ENCODE results near the gene SERTAD2.
A peak's percentile ranks its signal among the peaks of the same experiment; 100 is the strongest.

The SERTAD2 gene

DNA sequence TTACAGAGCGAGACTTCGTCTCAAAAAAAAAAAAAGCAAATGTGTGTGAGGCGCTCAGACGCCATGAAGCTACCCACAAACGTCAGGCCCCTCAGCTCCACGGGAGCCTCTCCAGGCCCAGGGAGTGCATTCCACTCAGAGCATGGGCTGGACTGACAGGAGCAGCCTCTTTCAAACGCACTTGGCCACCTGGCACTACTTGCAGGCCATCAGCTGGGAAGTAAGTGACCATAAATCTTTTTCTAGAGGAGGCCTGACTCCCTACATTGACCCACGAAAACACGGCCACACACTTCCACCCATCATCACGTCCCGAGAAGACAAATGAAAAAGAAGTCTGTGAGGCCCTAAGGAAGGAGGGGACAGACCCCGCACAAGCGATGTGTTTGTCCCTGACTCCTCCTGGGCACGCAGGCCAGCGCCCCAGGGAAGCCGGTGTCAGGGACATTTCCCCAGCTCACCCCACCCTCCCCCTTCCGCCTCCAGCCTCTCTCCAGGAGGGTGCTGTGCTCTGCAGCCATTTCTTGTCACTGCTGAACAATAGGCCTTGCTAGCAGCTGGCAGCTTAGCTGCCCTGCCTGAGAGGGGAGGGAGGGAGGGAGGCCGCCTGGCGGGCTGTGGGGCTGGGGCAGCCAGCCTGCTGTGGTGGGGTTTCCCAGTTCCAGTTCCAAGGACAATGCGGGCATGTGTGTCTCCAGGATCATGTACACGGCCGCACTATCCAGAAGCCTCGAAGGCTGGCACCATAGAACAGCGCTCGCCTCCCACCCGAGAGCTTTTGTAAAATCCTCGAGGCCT, 26.6 kb downstream of the SERTAD2 start:
- DNase-seq (ENCODE audit: insufficient read length, low spot score): peak; percentile 69
- no peak for FAIRE-seq
- TF ChIP-seq, protein P1, sequence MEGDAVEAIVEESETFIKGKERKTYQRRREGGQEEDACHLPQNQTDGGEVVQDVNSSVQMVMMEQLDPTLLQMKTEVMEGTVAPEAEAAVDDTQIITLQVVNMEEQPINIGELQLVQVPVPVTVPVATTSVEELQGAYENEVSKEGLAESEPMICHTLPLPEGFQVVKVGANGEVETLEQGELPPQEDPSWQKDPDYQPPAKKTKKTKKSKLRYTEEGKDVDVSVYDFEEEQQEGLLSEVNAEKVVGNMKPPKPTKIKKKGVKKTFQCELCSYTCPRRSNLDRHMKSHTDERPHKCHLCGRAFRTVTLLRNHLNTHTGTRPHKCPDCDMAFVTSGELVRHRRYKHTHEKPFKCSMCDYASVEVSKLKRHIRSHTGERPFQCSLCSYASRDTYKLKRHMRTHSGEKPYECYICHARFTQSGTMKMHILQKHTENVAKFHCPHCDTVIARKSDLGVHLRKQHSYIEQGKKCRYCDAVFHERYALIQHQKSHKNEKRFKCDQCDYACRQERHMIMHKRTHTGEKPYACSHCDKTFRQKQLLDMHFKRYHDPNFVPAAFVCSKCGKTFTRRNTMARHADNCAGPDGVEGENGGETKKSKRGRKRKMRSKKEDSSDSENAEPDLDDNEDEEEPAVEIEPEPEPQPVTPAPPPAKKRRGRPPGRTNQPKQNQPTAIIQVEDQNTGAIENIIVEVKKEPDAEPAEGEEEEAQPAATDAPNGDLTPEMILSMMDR (IDR thresholded peaks at IDR 0.05; ENCODE audit: insufficient read depth, missing control alignments): no peak

DNA sequence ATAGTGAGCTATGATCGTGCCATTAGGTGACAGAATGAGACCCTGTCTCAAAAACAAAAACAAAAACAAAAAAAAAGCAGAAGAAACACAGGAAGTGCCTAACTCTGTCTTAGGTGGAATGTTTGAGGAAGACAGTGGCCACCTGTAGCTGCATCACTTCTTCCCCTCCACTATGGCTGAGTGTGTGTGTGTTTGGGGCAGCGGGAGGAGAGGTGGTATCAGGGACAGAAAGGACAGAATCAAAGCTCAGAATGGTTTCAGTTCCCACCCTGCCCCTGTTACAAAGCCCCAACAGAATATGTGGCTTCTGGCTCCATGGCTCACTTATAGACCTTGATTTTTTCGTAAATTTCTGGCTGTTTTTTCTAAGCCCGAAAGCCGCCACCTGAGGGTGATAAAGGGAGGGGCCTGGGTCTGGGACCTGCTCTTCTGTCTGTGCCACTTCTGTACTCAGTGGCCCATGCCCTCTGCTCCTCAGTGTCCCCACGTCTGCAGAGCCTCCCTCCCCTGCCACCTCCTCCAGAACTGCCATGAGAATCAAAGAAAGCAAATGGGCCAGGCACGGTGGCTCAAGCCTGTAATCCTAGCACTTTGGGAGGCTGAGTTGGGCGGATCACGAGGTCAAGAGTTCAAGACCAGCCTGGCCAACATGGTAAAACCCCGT, 27.4 kb downstream of the SERTAD2 start:
- FAIRE-seq: no peak
- DNase-seq (ENCODE audit: insufficient read length, low spot score): no peak
- TF ChIP-seq, protein P1 (IDR thresholded peaks at IDR 0.05; ENCODE audit: insufficient read depth, missing control alignments): no peak

DNA sequence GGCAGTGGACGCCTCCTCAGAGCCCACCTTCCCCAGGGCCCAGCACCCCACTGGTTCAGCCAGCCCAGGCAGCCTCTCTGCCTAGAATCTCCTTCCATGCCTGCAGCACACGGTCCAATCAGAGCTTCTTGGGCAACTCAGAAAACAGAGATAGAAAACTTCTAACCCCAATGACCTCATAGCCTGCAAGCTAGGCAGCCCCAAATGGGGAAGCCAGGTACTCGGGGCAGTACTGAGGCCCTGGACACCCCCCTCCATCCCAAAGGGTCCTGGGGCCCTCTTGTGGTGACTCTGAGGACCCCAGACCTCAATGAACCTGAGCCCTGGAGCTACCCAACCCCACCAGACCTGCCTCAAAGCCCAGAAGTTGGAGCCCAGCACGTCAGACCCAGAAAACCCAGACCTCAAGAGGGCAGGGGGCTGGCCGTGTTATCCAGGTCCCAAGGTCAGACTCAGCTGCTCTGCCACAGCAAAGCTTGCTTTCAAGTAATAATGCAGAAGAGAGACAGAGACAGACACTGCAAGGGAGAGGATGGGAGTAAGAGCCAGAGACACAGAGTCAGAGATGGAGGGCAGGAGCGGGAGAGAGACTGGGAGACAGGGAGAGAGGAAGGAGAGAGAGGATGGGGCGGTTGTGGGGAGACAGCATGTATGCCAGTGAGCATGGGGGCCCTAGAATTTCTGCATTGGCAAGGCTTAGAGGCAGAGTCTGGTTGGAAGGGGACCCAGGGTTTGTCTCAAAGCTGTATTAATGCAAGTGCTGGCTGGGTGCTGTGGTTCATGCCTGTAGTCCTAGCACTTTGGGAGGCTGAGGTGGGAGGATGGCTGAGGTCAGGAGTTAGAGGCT, 28.2 kb downstream of the SERTAD2 start:
- DNase-seq (ENCODE audit: insufficient read length, low spot score) (no peak), FAIRE-seq (no peak)
- TF ChIP-seq, protein P1 (IDR thresholded peaks at IDR 0.05; ENCODE audit: insufficient read depth, missing control alignments): no peak

DNA sequence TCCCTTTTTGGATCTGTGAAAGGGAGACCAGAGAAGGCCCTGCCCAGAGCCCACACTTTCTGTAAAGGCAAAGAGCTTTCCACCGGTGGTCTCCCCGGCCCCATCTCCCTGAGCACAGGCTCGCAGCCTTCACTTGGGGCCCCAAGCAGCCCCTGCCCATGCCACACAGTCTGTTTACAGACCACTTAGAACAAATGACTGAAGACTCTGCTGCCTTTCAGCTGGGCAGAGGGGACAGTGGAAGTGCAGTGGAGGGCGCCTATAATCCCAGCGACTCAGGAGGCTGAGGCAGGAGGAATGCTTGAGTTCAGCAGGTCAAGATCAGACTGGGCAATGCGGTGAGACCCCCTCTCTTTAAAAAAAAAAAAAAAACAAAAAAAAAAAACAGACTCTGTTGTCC, 28.9 kb downstream of the SERTAD2 start:
- DNase-seq (ENCODE audit: insufficient read length, low spot score) (no peak), FAIRE-seq (no peak)
- TF ChIP-seq, protein P1 (IDR thresholded peaks at IDR 0.05; ENCODE audit: insufficient read depth, missing control alignments): no peak

DNA sequence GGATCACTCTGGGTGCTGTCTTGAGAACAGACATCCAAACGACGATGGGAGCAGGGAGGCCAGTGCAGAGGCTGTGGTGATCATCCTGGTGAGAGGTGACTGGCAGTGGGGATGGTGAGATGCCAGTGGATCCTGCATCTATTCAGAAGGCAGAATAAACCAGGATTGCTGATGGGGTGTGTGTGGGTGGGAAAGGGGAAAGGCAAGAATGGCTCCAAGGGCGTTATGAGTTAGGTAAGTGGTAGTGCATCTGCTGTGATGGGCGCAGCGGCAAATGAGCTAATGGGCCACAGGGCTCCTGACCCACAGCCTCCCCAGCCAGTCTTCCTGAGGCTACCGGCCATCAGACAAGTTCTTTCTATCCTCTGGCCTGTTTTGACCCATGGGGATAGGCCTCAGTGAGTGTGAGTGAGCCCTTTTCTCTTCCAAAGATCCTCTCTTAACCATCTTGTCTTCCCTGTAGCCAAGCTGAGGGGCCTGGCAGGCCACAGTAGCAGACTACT, 29.6 kb downstream of the SERTAD2 start:
- TF ChIP-seq, protein P1 (IDR thresholded peaks at IDR 0.05; ENCODE audit: insufficient read depth, missing control alignments): no peak
- no peak for FAIRE-seq
- no peak for DNase-seq (ENCODE audit: insufficient read length, low spot score)

DNA sequence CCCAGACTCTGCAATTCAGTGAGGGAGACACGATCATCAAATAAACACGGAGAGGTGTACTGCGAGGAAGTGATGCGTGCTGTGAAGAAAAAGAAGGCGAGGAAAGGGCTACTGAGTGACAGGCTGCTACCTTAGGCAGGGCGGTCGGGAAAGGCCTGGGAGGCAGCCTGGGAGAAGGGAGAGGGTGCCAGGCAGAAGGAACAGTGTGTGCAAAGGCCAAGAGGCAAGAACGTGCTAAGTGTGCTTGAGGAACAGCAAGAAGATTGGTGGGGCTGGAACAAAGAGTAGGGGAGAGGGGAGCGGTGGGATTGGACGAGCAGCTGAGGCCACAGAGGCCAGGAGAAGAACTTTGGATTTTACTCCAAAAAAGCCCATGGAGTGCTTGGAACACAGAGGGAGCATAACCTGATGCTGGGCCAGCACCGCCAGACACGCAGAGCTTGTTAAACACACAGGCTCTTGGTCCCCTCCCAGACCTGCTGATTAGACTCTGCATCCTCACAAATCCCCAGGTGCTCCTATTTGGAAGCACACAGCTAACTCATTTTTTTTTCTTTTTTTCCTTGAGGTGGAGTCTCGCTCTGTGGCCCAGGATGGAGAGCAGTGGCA, 30.4 kb downstream of the SERTAD2 start:
- no peak for FAIRE-seq
- TF ChIP-seq, protein P1 (IDR thresholded peaks at IDR 0.05; ENCODE audit: insufficient read depth, missing control alignments): no peak

More for the DNA sequence above, 30.4 kb downstream of the SERTAD2 start:
- no peak for DNase-seq (ENCODE audit: insufficient read length, low spot score)

All from D721Med (cell line).